ENCODE data around the gene LCORL. TPM values are rescaled to one million over a fixed set of nuclear protein-coding genes. Genes with fewer than 3 reads are reported as not detected.

The LCORL gene
- total RNA-seq, 1 donor from 2014 or later: 10.3 TPM

DNA sequence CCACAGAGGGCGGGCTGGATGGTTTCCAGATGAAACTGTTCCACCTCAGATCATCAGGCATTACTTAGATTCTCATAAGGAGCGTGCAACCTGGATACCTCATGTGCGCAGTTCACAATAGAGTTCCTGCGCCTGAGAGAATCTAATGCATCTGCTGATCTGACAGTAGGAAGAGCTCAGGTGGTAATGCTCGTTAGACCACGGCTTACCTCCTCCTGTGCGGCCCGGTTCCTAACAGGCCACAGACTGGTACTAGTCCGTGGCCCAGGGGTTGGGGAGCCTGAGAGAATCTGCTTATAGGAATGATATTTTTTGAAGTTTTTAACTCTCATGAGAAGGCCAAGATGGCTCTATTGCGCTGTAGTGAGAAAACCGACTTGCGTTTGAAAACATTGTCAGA lies 205.4 kb downstream of the LCORL start:
- Histone ChIP-seq H3K4me3 (ENCODE audit: insufficient read depth, low read depth, low read length) (no peak overlapping the region), H3K9me3 (ENCODE audit: insufficient read depth, low read depth, low read length) (no peaks in the 10 kb centered on the region), H3K27ac (ENCODE audit: low read depth, low read length) (no peak overlapping the region), H2AFZ (ENCODE audit: low read depth, low read length) (no peak overlapping the region), H3K4me1 (ENCODE audit: insufficient read depth, low read length) (peaks cover 4% of the 10 kb centered on the region), H3K79me2 (ENCODE audit: insufficient read depth, low read length) (peaks cover 88% of the 10 kb centered on the region), H4K20me1 (ENCODE audit: insufficient read depth, low read length) (no peaks in the 10 kb centered on the region), H3K36me3 (ENCODE audit: insufficient read depth, low read length) (peaks cover 4% of the 10 kb centered on the region), H3K9ac (ENCODE audit: low read length) (no peak overlapping the region), H3K27me3 (ENCODE audit: insufficient read depth, low read length) (no peaks in the 10 kb centered on the region), H3K4me2 (ENCODE audit: low read length) (no peak overlapping the region)
- Mint-ChIP-seq H3K4me3 (ENCODE audit: unreplicated experiment) (no peak overlapping the region), H3K27ac (ENCODE audit: unreplicated experiment) (no peak overlapping the region), H3K36me3 (ENCODE audit: low read depth, unreplicated experiment) (no peaks in the 10 kb centered on the region), H3K27me3 (ENCODE audit: low read depth, unreplicated experiment) (no peaks in the 10 kb centered on the region), H3K9me3 (ENCODE audit: unreplicated experiment) (no peaks in the 10 kb centered on the region), H3K4me1 (ENCODE audit: low read depth, unreplicated experiment) (peaks cover 7% of the 10 kb centered on the region)
- TF ChIP-seq, protein P1, sequence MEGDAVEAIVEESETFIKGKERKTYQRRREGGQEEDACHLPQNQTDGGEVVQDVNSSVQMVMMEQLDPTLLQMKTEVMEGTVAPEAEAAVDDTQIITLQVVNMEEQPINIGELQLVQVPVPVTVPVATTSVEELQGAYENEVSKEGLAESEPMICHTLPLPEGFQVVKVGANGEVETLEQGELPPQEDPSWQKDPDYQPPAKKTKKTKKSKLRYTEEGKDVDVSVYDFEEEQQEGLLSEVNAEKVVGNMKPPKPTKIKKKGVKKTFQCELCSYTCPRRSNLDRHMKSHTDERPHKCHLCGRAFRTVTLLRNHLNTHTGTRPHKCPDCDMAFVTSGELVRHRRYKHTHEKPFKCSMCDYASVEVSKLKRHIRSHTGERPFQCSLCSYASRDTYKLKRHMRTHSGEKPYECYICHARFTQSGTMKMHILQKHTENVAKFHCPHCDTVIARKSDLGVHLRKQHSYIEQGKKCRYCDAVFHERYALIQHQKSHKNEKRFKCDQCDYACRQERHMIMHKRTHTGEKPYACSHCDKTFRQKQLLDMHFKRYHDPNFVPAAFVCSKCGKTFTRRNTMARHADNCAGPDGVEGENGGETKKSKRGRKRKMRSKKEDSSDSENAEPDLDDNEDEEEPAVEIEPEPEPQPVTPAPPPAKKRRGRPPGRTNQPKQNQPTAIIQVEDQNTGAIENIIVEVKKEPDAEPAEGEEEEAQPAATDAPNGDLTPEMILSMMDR (IDR thresholded peaks at IDR 0.05; ENCODE audit: insufficient read depth, low read depth, low read length): no peak
- TF ChIP-seq EZH2 (IDR thresholded peaks at IDR 0.05; ENCODE audit: insufficient read depth, low read length): no peak
- DNase-seq (ENCODE audit: low read depth): no peak
- no peak for FAIRE-seq

GRCh38 chr4:17814140-17814539 lies 207.4 kb downstream of the LCORL start:
- H3K36me3 ChIP-seq (ENCODE audit: insufficient read depth, low read length): peaks cover 4% of the 10 kb centered on the region
- H3K27ac Mint-ChIP-seq (ENCODE audit: unreplicated experiment): peak overlapping the region; percentile 20
- H3K4me2 ChIP-seq (ENCODE audit: low read length): peak overlapping the region; percentile 73
- no peaks in the 10 kb centered on the region for H3K9me3 ChIP-seq (ENCODE audit: insufficient read depth, low read depth, low read length)
- H4K20me1 ChIP-seq (ENCODE audit: insufficient read depth, low read length): peaks cover 8% of the 10 kb centered on the region
- peak overlapping the region; percentile 11 for H2AFZ ChIP-seq (ENCODE audit: low read depth, low read length)
- H3K27ac ChIP-seq (ENCODE audit: low read depth, low read length): peak overlapping the region; percentile 34
- H3K4me3 ChIP-seq (ENCODE audit: insufficient read depth, low read depth, low read length): peak overlapping the region; percentile 37
- peak overlapping the region; percentile 53 for H3K9ac ChIP-seq (ENCODE audit: low read length)
- TF ChIP-seq, protein P1 (IDR thresholded peaks at IDR 0.05; ENCODE audit: insufficient read depth, low read depth, low read length): no peak
- TF ChIP-seq EZH2 (IDR thresholded peaks at IDR 0.05; ENCODE audit: insufficient read depth, low read length): no peak
- DNase-seq (ENCODE audit: low read depth) (peak; percentile 65), FAIRE-seq (no peak)
- H3K79me2 ChIP-seq (ENCODE audit: insufficient read depth, low read length): peaks cover 93% of the 10 kb centered on the region
- no peaks in the 10 kb centered on the region for H3K36me3 Mint-ChIP-seq (ENCODE audit: low read depth, unreplicated experiment)
- H3K27me3 Mint-ChIP-seq (ENCODE audit: low read depth, unreplicated experiment): no peaks in the 10 kb centered on the region
- H3K27me3 ChIP-seq (ENCODE audit: insufficient read depth, low read length): no peaks in the 10 kb centered on the region
- H3K4me1 ChIP-seq (ENCODE audit: insufficient read depth, low read length): peaks cover 5% of the 10 kb centered on the region
- H3K9me3 Mint-ChIP-seq (ENCODE audit: unreplicated experiment): no peaks in the 10 kb centered on the region
- no peak overlapping the region for H3K4me3 Mint-ChIP-seq (ENCODE audit: unreplicated experiment)
- H3K4me1 Mint-ChIP-seq (ENCODE audit: low read depth, unreplicated experiment): peaks cover 7% of the 10 kb centered on the region

GRCh38 chr4:17812801-17813200 lies 208.8 kb downstream of the LCORL start:
- H3K9me3 Mint-ChIP-seq (ENCODE audit: unreplicated experiment): no peaks in the 10 kb centered on the region
- H3K36me3 Mint-ChIP-seq (ENCODE audit: low read depth, unreplicated experiment): no peaks in the 10 kb centered on the region
- Histone ChIP-seq H3K4me3 (ENCODE audit: insufficient read depth, low read depth, low read length) (peak overlapping the region; percentile 45), H2AFZ (ENCODE audit: low read depth, low read length) (peak overlapping the region; percentile 25), H3K36me3 (ENCODE audit: insufficient read depth, low read length) (no peaks in the 10 kb centered on the region), H3K27ac (ENCODE audit: low read depth, low read length) (no peak overlapping the region), H4K20me1 (ENCODE audit: insufficient read depth, low read length) (peaks cover 15% of the 10 kb centered on the region), H3K4me2 (ENCODE audit: low read length) (peak overlapping the region; percentile 92), H3K79me2 (ENCODE audit: insufficient read depth, low read length) (peaks cover 94% of the 10 kb centered on the region), H3K9me3 (ENCODE audit: insufficient read depth, low read depth, low read length) (no peaks in the 10 kb centered on the region), H3K4me1 (ENCODE audit: insufficient read depth, low read length) (peaks cover 11% of the 10 kb centered on the region), H3K27me3 (ENCODE audit: insufficient read depth, low read length) (no peaks in the 10 kb centered on the region), H3K9ac (ENCODE audit: low read length) (peak overlapping the region; percentile 94)
- no peak overlapping the region for H3K4me3 Mint-ChIP-seq (ENCODE audit: unreplicated experiment)
- FAIRE-seq (no peak), DNase-seq (ENCODE audit: low read depth) (no peak)
- TF ChIP-seq EZH2 (IDR thresholded peaks at IDR 0.05; ENCODE audit: insufficient read depth, low read length): no peak
- TF ChIP-seq, protein P1 (IDR thresholded peaks at IDR 0.05; ENCODE audit: insufficient read depth, low read depth, low read length): no peak
- no peaks in the 10 kb centered on the region for H3K27me3 Mint-ChIP-seq (ENCODE audit: low read depth, unreplicated experiment)
- peaks cover 14% of the 10 kb centered on the region for H3K4me1 Mint-ChIP-seq (ENCODE audit: low read depth, unreplicated experiment)
- no peak overlapping the region for H3K27ac Mint-ChIP-seq (ENCODE audit: unreplicated experiment)
